ENCODE results near the gene TRIM10. TPM values are rescaled to one million over a fixed set of nuclear protein-coding genes. Genes with fewer than 3 reads are reported as not detected.

The TRIM10 gene
- total and polyA plus RNA-seq, 4 donors: 0.29 to 128 (median 0.73) TPM

GRCh38 chr6:30162265-30163089 lies 1.5 kb upstream of the TRIM10 start:
- 65% methylated on average over 12 of the region's 12 CpGs for WGBS
- no peak overlapping the region for H3K9ac ChIP-seq (ENCODE audit: low read depth in 1 of 2, low read length in 2 of 2)
- peak overlapping the region in 1 of 3 donors; percentile 38 for H3K4me3 ChIP-seq (ENCODE audit: low read depth in 1 of 3, low read length in 3 of 3)
- H3K27ac ChIP-seq (ENCODE audit: low read depth in 1 of 2, low read length in 2 of 2): peak overlapping the region; percentile 74 to 86
- DNase-seq (ENCODE audit: low spot score): no peak
- TF ChIP-seq RXRA (IDR thresholded peaks at IDR 0.05) (no peak), YY1 (IDR thresholded peaks at IDR 0.05) (no peak), ATF3 (IDR thresholded peaks at IDR 0.05) (no peak), FOXA2 (IDR thresholded peaks at IDR 0.05) (no peak), NR2F2 (IDR thresholded peaks at IDR 0.05) (no peak), RAD21 (IDR thresholded peaks at IDR 0.05) (no peak), HNF4G (IDR thresholded peaks at IDR 0.05) (no peak), FOXA1 (IDR thresholded peaks at IDR 0.05) (no peak), SP1 (IDR thresholded peaks at IDR 0.05) (no peak), REST (IDR thresholded peaks at IDR 0.05) (no peak), ZBTB33 (IDR thresholded peaks at IDR 0.05) (no peak), GABPA (IDR thresholded peaks at IDR 0.05 in 1 of 2, conservative IDR thresholded peaks at IDR 0.05 in 1 of 2) (no peak), HNF4A (conservative IDR thresholded peaks at IDR 0.05) (no peak)
- no peaks in the 10 kb centered on the region for H3K9me3 ChIP-seq (ENCODE audit: control insufficient read depth in 4 of 4, low read length in 3 of 4)
- peaks cover 0 to 5% (median 4%) of the 10 kb centered on the region in 4 donors for H3K36me3 ChIP-seq (ENCODE audit: control insufficient read depth in 4 of 4, insufficient read depth in 3 of 4, low read depth in 1 of 4, low read length in 3 of 4)
- no peaks in the 10 kb centered on the region for H3K27me3 ChIP-seq (ENCODE audit: control insufficient read depth in 4 of 4, insufficient read depth in 4 of 4, low read length in 3 of 4)
- H3K4me1 ChIP-seq (ENCODE audit: control insufficient read depth in 4 of 4, insufficient read depth in 4 of 4, low read length in 3 of 4): peaks cover 0 to 16% (median 5%) of the 10 kb centered on the region in 4 donors

GRCh38 chr6:30160008-30160784 lies 815 bp downstream of the TRIM10 start:
- Histone ChIP-seq H3K4me1 (ENCODE audit: control insufficient read depth in 4 of 4, insufficient read depth in 4 of 4, low read length in 3 of 4) (peaks cover 0 to 31% (median 6%) of the 10 kb centered on the region in 4 donors), H3K9me3 (ENCODE audit: control insufficient read depth in 4 of 4, low read length in 3 of 4) (no peaks in the 10 kb centered on the region), H3K27ac (ENCODE audit: low read depth in 1 of 2, low read length in 2 of 2) (no peak overlapping the region), H3K36me3 (ENCODE audit: control insufficient read depth in 4 of 4, insufficient read depth in 3 of 4, low read depth in 1 of 4, low read length in 3 of 4) (no peaks in the 10 kb centered on the region), H3K4me3 (ENCODE audit: low read depth in 1 of 3, low read length in 3 of 3) (no peak overlapping the region), H3K27me3 (ENCODE audit: control insufficient read depth in 4 of 4, insufficient read depth in 4 of 4, low read length in 3 of 4) (no peaks in the 10 kb centered on the region), H3K9ac (ENCODE audit: low read depth in 1 of 2, low read length in 2 of 2) (no peak overlapping the region)
- 92% methylated on average over 17 of the region's 17 CpGs for WGBS
- no peak for DNase-seq (ENCODE audit: low spot score)
- TF ChIP-seq RXRA (IDR thresholded peaks at IDR 0.05): no peak
- TF ChIP-seq GABPA (IDR thresholded peaks at IDR 0.05 in 1 of 2, conservative IDR thresholded peaks at IDR 0.05 in 1 of 2): no peak
- TF ChIP-seq HNF4A (conservative IDR thresholded peaks at IDR 0.05): no peak
- TF ChIP-seq FOXA1 (IDR thresholded peaks at IDR 0.05): no peak
- TF ChIP-seq JUND (IDR thresholded peaks at IDR 0.05): no peak
- TF ChIP-seq ATF3 (IDR thresholded peaks at IDR 0.05): no peak
- no peak for TF ChIP-seq SP1 (IDR thresholded peaks at IDR 0.05)
- no peak for TF ChIP-seq TAF1 (conservative IDR thresholded peaks at IDR 0.05)
- no peak for TF ChIP-seq YY1 (IDR thresholded peaks at IDR 0.05)
- TF ChIP-seq ZBTB33 (IDR thresholded peaks at IDR 0.05): no peak
- TF ChIP-seq HNF4G (IDR thresholded peaks at IDR 0.05): no peak
- no peak for TF ChIP-seq RAD21 (IDR thresholded peaks at IDR 0.05)
- no peak for TF ChIP-seq CTCF (IDR thresholded peaks at IDR 0.05; ENCODE audit: low read depth, low read length, missing input control)
- TF ChIP-seq NR2F2 (IDR thresholded peaks at IDR 0.05): no peak

Measured in liver (tissue), 9 donors.